Purkinje cell (primary cell): ENCODE data around the gene PABPC1L2B. TPM values are rescaled to one million over a fixed set of nuclear protein-coding genes. Genes with fewer than 3 reads are reported as not detected.

ENCODE experiments used
- polyA plus RNA-seq: library from polyadenylated mRNA; unstranded; fragments of >200 nt; fragmentation: Nextera tagmentation; gene quantifications from 2 replicates; pipeline ENCODE4 v1.2.1, GENCODE V29; 2014

PABPC1L2B gene
- polyA plus RNA-seq: 4.0 TPM in 1 of 2 replicates, not detected in the other

GRCh38 chrX:73002733-73003132 lies at the start of gene PABPC1L2B:
Gene PABPC1L2B (plus strand): TSS chrX:73002939. CDS start chrX:73003643, 704 bp downstream.

Other genes with a start within 250 kb of the PABPC1L2B start
- 11.2 and 19.2 TPM in 2 replicates for gene DMRTC1B, start 226.0 kb upstream of the PABPC1L2B start, polyA plus RNA-seq
- not detected in 2 replicates for gene FAM236B, start 220.3 kb upstream of the PABPC1L2B start, polyA plus RNA-seq
- not detected in 2 replicates for gene FAM236D, start 194.7 kb upstream of the PABPC1L2B start, polyA plus RNA-seq
- gene FAM236C, start 90.3 kb upstream of the PABPC1L2B start, polyA plus RNA-seq: not detected in 2 replicates
- gene FAM236A, start 64.7 kb upstream of the PABPC1L2B start, polyA plus RNA-seq: not detected in 2 replicates
- 0.38 TPM in 1 of 2 replicates, not detected in the other for gene DMRTC1, start 59.1 kb upstream of the PABPC1L2B start, polyA plus RNA-seq
- gene PABPC1L2A, start 76.6 kb downstream of the PABPC1L2B start, polyA plus RNA-seq: 2.1 TPM in 1 of 2 replicates, not detected in the other
- 118 and 139 TPM in 2 replicates for gene NAP1L2, start 211.9 kb downstream of the PABPC1L2B start, polyA plus RNA-seq